ENCODE data around the gene MRPS35.

MRPS35 gene

DNA sequence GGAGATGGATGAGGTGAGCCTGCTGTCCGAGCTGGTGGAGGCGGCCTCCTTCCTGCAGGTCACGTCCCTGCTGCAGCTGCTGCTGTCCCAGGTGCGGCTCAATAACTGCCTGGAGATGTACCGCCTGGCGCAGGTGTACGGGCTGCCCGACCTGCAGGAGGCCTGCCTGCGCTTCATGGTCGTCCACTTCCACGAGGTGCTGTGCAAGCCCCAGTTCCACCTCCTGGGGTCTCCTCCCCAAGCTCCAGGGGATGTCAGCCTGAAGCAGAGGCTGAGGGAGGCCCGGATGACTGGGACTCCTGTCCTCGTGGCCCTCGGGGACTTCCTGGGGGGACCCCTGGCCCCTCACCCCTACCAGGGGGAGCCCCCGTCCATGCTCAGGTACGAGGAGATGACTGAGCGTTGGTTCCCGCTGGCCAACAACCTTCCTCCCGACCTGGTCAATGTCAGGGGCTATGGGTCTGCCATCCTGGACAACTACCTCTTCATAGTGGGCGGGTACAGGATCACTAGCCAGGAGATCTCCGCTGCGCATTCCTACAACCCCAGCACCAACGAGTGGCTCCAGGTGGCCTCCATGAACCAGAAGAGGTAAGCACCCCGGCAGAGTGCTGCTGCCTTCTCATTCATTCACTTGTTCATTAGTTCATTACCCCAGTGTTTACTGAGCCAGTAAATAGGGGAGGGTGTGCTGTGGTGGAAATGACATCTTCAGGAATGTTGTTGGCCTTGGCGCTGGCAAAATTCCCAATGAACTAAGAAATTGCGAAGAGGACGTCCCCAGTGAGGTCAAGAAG, 70.2 kb downstream of the MRPS35 start:
- DNase-seq (ENCODE audit: low read depth), result no peak
- TF ChIP-seq, protein P1, sequence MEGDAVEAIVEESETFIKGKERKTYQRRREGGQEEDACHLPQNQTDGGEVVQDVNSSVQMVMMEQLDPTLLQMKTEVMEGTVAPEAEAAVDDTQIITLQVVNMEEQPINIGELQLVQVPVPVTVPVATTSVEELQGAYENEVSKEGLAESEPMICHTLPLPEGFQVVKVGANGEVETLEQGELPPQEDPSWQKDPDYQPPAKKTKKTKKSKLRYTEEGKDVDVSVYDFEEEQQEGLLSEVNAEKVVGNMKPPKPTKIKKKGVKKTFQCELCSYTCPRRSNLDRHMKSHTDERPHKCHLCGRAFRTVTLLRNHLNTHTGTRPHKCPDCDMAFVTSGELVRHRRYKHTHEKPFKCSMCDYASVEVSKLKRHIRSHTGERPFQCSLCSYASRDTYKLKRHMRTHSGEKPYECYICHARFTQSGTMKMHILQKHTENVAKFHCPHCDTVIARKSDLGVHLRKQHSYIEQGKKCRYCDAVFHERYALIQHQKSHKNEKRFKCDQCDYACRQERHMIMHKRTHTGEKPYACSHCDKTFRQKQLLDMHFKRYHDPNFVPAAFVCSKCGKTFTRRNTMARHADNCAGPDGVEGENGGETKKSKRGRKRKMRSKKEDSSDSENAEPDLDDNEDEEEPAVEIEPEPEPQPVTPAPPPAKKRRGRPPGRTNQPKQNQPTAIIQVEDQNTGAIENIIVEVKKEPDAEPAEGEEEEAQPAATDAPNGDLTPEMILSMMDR (IDR thresholded peaks at IDR 0.05; ENCODE audit: low read depth, low read length, missing control alignments), result no peak
- peak overlapping the region; percentile 73 for H3K4me3 ChIP-seq (ENCODE audit: low read depth, low read length)

DNA sequence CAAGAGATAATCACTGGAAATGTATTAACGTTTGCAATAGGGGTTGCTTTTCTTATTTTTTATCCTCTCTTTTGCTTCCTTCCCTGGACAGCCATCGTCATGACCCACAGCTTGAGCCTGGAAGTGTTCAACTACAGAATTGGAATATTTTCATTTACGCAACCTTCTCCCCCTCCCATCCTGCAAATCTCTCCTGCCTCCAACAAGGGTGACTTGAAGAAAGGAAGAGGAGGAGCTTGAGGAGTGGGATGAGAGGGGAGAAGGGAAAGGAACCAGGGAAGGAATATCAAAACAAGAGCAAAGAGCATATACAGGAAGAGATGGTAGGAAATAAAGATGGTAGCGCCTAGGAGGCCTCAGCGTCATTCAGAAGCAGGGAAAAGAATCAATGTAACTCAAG, 71.0 kb downstream of the MRPS35 start:
- peak overlapping the region; percentile 16; the same call in 1 of the 2 replicates for H3K4me3 ChIP-seq (ENCODE audit: low read depth, low read length)
- TF ChIP-seq, protein P1 (IDR thresholded peaks at IDR 0.05; ENCODE audit: low read depth, low read length, missing control alignments), result no peak
- no peak for DNase-seq (ENCODE audit: low read depth)

DNA sequence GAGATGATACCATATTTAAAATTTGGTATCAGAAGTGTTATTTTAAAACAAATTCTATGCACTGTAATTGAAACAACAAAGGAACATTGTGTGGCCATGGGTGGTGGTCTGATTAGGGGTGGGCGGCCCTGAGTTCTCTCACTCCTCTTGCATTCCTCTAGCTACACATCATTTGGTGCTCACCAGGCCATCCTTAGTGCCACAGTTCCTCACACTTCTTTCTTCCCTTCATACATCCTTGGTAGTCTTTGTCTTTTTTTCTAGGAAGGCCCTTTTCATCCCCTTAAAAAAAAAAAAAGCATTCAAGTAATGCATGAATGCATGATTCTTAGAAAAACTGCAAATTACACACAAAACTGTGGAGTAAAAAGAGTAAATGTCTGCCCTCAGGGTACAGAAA, 71.8 kb downstream of the MRPS35 start:
- no peak for DNase-seq (ENCODE audit: low read depth)
- TF ChIP-seq, protein P1 (IDR thresholded peaks at IDR 0.05; ENCODE audit: low read depth, low read length, missing control alignments), result no peak
- no peak overlapping the region for H3K4me3 ChIP-seq (ENCODE audit: low read depth, low read length)

DNA sequence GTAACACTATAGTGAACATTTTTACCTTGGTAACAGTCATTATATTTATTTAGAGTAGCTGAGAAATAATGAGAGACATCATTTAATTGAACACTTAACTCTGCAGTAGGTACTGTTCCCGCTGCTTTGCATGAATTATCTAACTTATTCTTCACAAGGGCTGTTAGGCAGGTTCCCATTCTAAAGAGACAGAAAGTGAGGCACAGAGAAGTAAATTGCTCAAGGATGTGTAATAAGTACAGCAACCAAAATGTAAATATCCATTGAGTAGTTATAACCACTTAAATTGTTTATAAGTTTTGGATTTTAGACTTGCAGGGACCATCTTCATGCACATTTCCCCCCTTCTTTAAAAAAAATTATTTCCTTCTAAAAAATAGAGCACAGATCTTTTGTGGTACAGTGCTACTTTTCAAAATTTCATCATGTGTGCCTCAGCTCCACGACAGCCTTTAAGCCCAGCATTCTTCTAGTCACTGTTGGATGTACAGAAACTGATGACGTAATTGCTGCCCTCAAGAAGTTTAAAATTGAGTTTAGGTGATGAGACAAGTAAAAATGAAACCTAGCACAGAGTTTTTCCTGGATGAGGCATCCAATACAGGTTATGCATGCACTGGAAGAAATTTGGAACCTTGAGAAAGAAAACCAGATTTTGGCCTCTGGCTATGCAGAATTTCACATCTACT, 75.4 kb downstream of the MRPS35 start:
- DNase-seq (ENCODE audit: low read depth), result no peak
- H3K4me3 ChIP-seq (ENCODE audit: low read depth, low read length), result no peak overlapping the region
- TF ChIP-seq, protein P1 (IDR thresholded peaks at IDR 0.05; ENCODE audit: low read depth, low read length, missing control alignments), result no peak

DNA sequence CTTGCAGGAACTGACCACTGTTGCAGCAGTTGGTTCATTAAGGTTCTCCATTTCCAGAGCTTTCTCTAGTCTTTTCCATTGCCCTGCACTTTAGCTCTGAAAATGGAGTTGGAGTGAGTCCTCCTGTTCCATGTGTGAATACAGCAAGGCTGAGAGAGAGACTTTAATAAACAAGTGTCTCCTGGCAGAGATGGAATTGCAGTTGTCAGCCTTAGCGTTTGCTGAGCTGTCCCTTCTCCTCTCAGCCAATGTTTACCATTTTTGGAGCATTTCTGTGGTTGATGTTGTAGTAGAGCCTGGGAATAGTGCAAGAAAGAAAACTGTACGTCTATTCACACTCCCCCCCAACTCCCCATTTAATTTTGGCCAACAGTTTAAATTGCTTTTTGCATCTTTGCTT, 76.9 kb downstream of the MRPS35 start:
- TF ChIP-seq, protein P1 (IDR thresholded peaks at IDR 0.05; ENCODE audit: low read depth, low read length, missing control alignments), result no peak
- DNase-seq (ENCODE audit: low read depth), result no peak
- H3K4me3 ChIP-seq (ENCODE audit: low read depth, low read length), result no peak overlapping the region

DNA sequence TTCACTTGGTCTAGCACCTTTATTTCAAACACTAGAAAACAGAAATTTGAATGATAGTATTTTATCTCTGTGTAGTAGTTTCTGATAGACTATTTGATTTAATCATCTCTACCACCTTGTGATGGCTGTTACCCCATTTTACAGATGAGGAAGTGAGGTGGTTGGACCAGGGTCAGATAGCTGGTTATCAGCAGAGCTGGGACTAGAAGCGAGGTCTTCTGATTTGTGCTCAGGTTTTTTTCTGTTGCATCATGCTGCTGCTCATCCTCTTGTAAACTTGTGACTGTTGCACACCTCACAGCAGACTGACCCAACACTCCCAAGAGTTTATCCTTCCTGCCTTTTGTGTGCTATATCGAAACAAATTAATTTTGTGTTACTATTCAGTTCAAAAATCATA, 79.5 kb downstream of the MRPS35 start:
- TF ChIP-seq, protein P1 (IDR thresholded peaks at IDR 0.05; ENCODE audit: low read depth, low read length, missing control alignments), result no peak
- no peak overlapping the region for H3K4me3 ChIP-seq (ENCODE audit: low read depth, low read length)
- DNase-seq (ENCODE audit: low read depth), result no peak
